Measurements from ENCODE around the gene ZRANB1. TPM values are rescaled to one million over a fixed set of nuclear protein-coding genes. Genes with fewer than 3 reads are reported as not detected.

Gene ZRANB1
- polyA plus RNA-seq, 1 of the 3 experiments (the other 2 are of a cell fraction): 6.2 TPM

- Histone ChIP-seq H3K27ac (ENCODE audit: low read depth in 2 of 2, low read length in 1 of 2) (no peak overlapping the region), H3K4me3 (ENCODE audit: low read depth in 2 of 2, low read length in 1 of 2) (no peak overlapping the region), H3K4me1 (ENCODE audit: control insufficient read depth in 1 of 2, insufficient read depth in 2 of 2, low read depth in 1 of 2, low read length in 1 of 2) (no peaks in the 10 kb centered on the region), H3K27me3 (ENCODE audit: insufficient read depth) (no peaks in the 10 kb centered on the region), H3F3A (replicated peaks; ENCODE audit: insufficient read depth) (peaks cover 6% of the 10 kb centered on the region), H4K20me1 (ENCODE audit: insufficient read depth) (peaks cover 10% of the 10 kb centered on the region; the same call in 1 of the 2 replicates), H3K9me2 (no peaks in the 10 kb centered on the region), H2AFZ (ENCODE audit: low read depth) (no peak overlapping the region), H3K36me3 (replicated peaks in 1 of 2; ENCODE audit: control insufficient read depth in 1 of 2, insufficient read depth in 2 of 2, low read length in 1 of 2) (peaks cover 35 to 63% of the 10 kb centered on the region in 2 experiments), H3K79me2 (ENCODE audit: insufficient read depth) (peaks cover 69% of the 10 kb centered on the region; the same call in 1 of the 2 replicates), H3K9me3 (no peaks in the 10 kb centered on the region), H3K4me2 (no peak overlapping the region), H3K9ac (no peak overlapping the region)
- DNase-seq: no peak
- WGBS (ENCODE audit: low lambda C conversion rate): 92% methylated on average over 2 of the region's 2 CpGs
- TF ChIP-seq USF1 (IDR thresholded peaks at IDR 0.05; ENCODE audit: borderline replicate concordance, low read depth) (no peak), GATA2 (CRISPR knock-in tag; IDR thresholded peaks at IDR 0.05) (no peak), CHD2 (IDR thresholded peaks at IDR 0.05; ENCODE audit: low read length, partially characterized antibody) (no peak), CTCF (IDR thresholded peaks at IDR 0.05) (no peak), ZBTB33 (IDR thresholded peaks at IDR 0.05; ENCODE audit: borderline replicate concordance, low read depth) (no peak), PBX3 (IDR thresholded peaks at IDR 0.05) (no peak), FOSL2 (IDR thresholded peaks at IDR 0.05; ENCODE audit: borderline replicate concordance, low read depth) (no peak), FOXJ3 (CRISPR knock-in tag; IDR thresholded peaks at IDR 0.05) (no peak), ELF1 (IDR thresholded peaks at IDR 0.05) (no peak), RFX5 (IDR thresholded peaks at IDR 0.05; ENCODE audit: low read length) (no peak), YY1 (IDR thresholded peaks at IDR 0.05; ENCODE audit: low read depth) (no peak), NRF1 (IDR thresholded peaks at IDR 0.05; ENCODE audit: low read depth, low read length) (no peak), TAF1 (IDR thresholded peaks at IDR 0.05; ENCODE audit: borderline replicate concordance, low read depth, low read length) (no peak), TCF12 (IDR thresholded peaks at IDR 0.05) (no peak), POLR2AphosphoS5 (IDR thresholded peaks at IDR 0.05; ENCODE audit: low read depth, low read length) (no peak)
- ChIA-PET CTCF (interaction anchor here (0.8 kb wide), 1 partner anchor 10 kb away, joined by 4 read pairs; no protein-coding TSS in a partner anchor), POLR2A (no interaction called here)
These were observed 29.4 kb downstream of the ZRANB1 start for GRCh38 chr10:124971276-124971675.

All from SK-N-SH (cell line).